Measurements from ENCODE around the gene SIX3. TPM values are rescaled to one million over a fixed set of nuclear protein-coding genes. Genes with fewer than 3 reads are reported as not detected.

Gene SIX3
- total RNA-seq, 1 donor, result not detected

DNA sequence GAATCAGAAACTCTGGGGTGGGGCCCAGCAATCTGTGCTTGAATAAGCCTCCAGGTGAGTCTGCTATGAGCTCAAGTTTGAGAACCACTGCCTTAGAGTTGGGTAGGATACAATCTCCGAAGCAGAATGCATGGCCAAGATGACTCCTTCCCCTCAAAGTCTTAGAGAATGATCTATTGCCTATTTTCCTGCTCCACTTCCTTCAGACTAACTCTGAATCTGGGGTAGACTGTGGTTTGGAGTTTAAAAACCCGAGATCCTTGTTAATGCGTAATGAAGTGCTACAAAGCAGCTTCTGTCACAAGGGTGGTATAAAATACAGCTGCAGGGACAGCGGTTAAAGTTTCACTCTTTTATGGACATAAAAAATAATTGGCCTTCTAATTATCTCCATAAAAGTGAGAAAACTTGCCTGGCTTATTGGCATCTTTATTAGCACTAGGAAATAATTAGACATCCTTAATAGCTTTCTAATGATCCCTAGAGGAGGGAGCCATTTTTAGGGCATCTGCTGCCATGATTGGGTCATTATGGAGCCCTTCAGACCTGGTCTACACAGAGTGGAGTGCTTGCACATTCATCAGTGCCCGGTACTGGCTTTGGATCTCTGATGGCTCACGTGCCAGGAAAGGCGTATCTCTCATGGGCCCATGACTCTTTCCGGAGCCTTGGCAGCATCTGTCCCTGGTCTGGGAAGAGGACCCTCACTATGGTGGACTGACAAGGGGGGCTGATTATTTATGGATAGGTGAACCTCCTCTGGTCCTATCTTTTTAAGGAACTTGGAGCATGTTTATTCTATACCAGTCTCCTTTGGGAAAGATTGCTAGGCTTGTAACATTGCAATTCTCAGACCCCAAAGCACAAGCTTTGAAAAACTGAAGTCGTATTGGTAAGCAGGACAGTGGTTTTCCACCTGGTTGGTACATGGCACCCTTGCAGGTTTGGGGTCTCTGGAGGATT is 39.5 kb downstream of the SIX3 start:
- DNase-seq (ENCODE audit: low read depth in 2 of 3, low spot score in 2 of 3), result no peak

DNA sequence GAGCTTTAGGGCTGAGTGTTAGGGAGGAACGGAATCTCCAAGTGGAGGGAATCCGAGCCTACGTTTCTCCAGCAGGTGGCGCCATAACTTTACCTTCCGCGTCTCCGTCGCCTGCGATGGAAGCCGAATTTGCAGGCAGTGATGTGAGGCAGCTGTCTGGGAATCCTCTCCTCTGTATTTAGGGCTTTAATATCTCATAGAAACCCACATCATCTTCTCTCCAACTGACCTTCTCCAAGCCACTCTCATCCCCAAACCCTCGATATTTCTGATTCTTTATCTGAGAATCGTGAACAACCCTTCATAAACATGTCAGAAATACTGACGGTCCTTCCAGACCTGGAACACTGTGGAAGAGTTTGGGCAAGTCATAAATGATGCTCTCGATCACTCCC is 40.2 kb downstream of the SIX3 start:
- DNase-seq (ENCODE audit: low read depth in 2 of 3, low spot score in 2 of 3), result peak; percentile 40 to 80 (median 61)

DNA sequence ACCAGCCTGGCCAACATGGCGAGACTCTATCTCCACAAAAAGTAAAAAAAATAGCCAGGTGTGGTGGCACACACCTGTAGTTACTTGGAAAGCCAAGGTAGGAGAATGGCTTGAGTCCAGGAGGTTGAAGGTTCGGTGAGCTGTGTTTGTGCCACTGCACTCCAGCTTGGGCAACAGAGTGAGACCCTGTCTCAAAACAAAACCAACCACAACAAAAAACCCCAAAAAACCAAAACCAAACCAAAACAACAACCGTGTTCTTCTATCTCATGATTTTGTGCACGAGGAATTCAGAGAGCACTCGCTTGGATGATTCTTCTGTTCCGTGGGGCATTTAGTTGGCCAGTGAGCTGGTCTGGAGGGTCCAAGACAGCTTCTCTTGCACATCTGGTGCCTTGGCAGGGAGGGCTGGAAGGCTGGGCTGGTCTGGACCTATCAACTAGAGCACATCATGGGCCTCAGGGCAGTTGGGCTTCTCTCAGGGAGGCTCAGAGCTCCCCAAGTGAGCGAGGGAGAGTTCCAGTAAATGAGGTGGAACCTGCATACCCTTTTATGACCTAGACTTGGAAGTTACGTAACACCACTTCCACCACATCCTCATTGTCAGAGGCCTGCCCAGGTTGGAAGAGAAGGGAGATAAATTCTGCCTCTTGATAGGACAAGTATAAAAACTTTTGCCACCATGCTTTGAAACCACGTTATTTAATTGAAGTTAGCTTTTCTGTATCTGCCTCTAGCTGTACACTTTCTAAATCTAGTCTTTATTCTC is 42.5 kb downstream of the SIX3 start:
- DNase-seq (ENCODE audit: low read depth in 2 of 3, low spot score in 2 of 3), result no peak

DNA sequence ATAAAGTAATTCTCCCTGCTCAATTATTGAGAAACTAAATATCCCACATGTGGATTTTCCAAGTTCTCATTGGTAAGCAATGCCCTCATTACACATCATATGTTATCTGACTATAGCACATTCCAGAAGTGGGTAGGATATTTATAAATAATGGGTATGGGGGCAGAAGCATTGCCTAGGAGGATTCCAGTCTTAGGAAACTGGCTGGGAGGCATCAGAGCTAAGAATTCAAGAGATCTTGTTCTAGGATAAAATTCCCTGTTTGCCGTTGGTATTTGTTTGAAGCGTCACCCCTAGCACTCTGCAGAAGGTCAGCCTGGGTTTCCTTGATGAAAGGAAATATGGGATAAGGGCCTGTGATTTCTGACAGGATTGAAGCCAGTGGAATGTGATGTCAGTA is 47.7 kb downstream of the SIX3 start:
- DNase-seq (ENCODE audit: low read depth in 2 of 3, low spot score in 2 of 3), result no peak

- no peak for DNase-seq (ENCODE audit: low read depth in 2 of 3, low spot score in 2 of 3)
These were observed 52.9 kb downstream of the SIX3 start for GRCh38 chr2:44994377-44994776.

Small RNA genes lying within 50 kb of the gene (small RNA-seq; reads per million reads assigned to genes)
- gene RF02246, result not detected
- gene RF02247, result not detected
- not detected for gene RF02248
- not detected for gene RF02250
- not detected for gene RF02251
- gene RF02252, result not detected

Other genes with a start within 250 kb of the SIX3 start
- gene SIX2, start 67.8 kb downstream of the SIX3 start, total RNA-seq, result not detected

All from hematopoietic multipotent progenitor cell (in vitro differentiated cells).